ENCODE data around the gene RNU6-1.
A peak's percentile ranks its signal among the peaks of the same experiment; 100 is the strongest.

Gene RNU6-1

GRCh38 chr15:67869701-67870100 lies 29.9 kb upstream of the RNU6-1 start:
- CTCF ChIA-PET, result no interaction called here
- no peaks in the 10 kb centered on the region for H3K36me3 Mint-ChIP-seq
- peaks cover 52% of the 10 kb centered on the region for H3K27me3 Mint-ChIP-seq
- peaks cover 6% of the 10 kb centered on the region for H3K9me3 Mint-ChIP-seq
- H3K4me1 Mint-ChIP-seq, result no peaks in the 10 kb centered on the region
- no peak overlapping the region for H3K4me3 Mint-ChIP-seq
- H3K27ac Mint-ChIP-seq, result no peak overlapping the region
- no peak for DNase-seq

GRCh38 chr15:67865766-67866165 lies 25.9 kb upstream of the RNU6-1 start:
- Mint-ChIP-seq H3K36me3 (no peaks in the 10 kb centered on the region), H3K27me3 (peaks cover 68% of the 10 kb centered on the region), H3K27ac (no peak overlapping the region), H3K9me3 (no peaks in the 10 kb centered on the region), H3K4me3 (no peak overlapping the region), H3K4me1 (no peaks in the 10 kb centered on the region)
- no peak for DNase-seq
- CTCF ChIA-PET, result no interaction called here

- CTCF ChIA-PET, result no interaction called here
- no peak for DNase-seq
- peaks cover 67% of the 10 kb centered on the region for H3K27me3 Mint-ChIP-seq
- H3K4me1 Mint-ChIP-seq, result no peaks in the 10 kb centered on the region
- no peak overlapping the region for H3K4me3 Mint-ChIP-seq
- no peaks in the 10 kb centered on the region for H3K9me3 Mint-ChIP-seq
- no peaks in the 10 kb centered on the region for H3K36me3 Mint-ChIP-seq
- H3K27ac Mint-ChIP-seq, result no peak overlapping the region
Observed at GRCh38 chr15:67865331-67865730, 25.5 kb upstream of the RNU6-1 start.

GRCh38 chr15:67863442-67863987 lies 23.7 kb upstream of the RNU6-1 start:
- Mint-ChIP-seq H3K27ac (no peak overlapping the region), H3K27me3 (peaks cover 63% of the 10 kb centered on the region), H3K4me1 (no peaks in the 10 kb centered on the region), H3K9me3 (no peaks in the 10 kb centered on the region), H3K36me3 (no peaks in the 10 kb centered on the region), H3K4me3 (no peak overlapping the region)
- CTCF ChIA-PET, result interaction anchor here (0.6 to 4.3 kb wide), 12 partner anchors 10 to 443 kb away, joined by 3 to 27 read pairs (median 4); no protein-coding TSS in a partner anchor
- peak; percentile 79 for DNase-seq

GRCh38 chr15:67862750-67863441 lies 23.1 kb upstream of the RNU6-1 start:
- H3K4me3 Mint-ChIP-seq, result no peak overlapping the region

GRCh38 chr15:67861983-67862382 lies 22.1 kb upstream of the RNU6-1 start:
- H3K27ac Mint-ChIP-seq, result no peak overlapping the region
- no peaks in the 10 kb centered on the region for H3K4me1 Mint-ChIP-seq
- no peak overlapping the region for H3K4me3 Mint-ChIP-seq
- no peak for DNase-seq
- CTCF ChIA-PET, result interaction anchor here (0.7 to 4.3 kb wide), 3 partner anchors 292 to 386 kb away, joined by 3 to 27 read pairs (median 17); no protein-coding TSS in a partner anchor
- H3K9me3 Mint-ChIP-seq, result no peaks in the 10 kb centered on the region
- peaks cover 56% of the 10 kb centered on the region for H3K27me3 Mint-ChIP-seq
- H3K36me3 Mint-ChIP-seq, result no peaks in the 10 kb centered on the region

More at GRCh38 chr15:67862750-67863441, 23.1 kb upstream of the RNU6-1 start:
- H3K27me3 Mint-ChIP-seq, result peaks cover 61% of the 10 kb centered on the region
- H3K27ac Mint-ChIP-seq, result no peak overlapping the region
- no peak for DNase-seq
- no peaks in the 10 kb centered on the region for H3K36me3 Mint-ChIP-seq
- no peaks in the 10 kb centered on the region for H3K4me1 Mint-ChIP-seq
- CTCF ChIA-PET, result interaction anchor here (0.7 to 4.3 kb wide), 12 partner anchors 9 to 444 kb away, joined by 3 to 27 read pairs (median 4); no protein-coding TSS in a partner anchor
- no peaks in the 10 kb centered on the region for H3K9me3 Mint-ChIP-seq

GRCh38 chr15:67859331-67859946 lies 19.6 kb upstream of the RNU6-1 start:
- H3K9me3 Mint-ChIP-seq, result no peaks in the 10 kb centered on the region
- no peak overlapping the region for H3K27ac Mint-ChIP-seq
- H3K27me3 Mint-ChIP-seq, result peaks cover 45% of the 10 kb centered on the region
- no peaks in the 10 kb centered on the region for H3K4me1 Mint-ChIP-seq
- CTCF ChIA-PET, result no interaction called here
- no peak overlapping the region for H3K4me3 Mint-ChIP-seq
- no peak for DNase-seq
- H3K36me3 Mint-ChIP-seq, result no peaks in the 10 kb centered on the region

GRCh38 chr15:67857220-67857619 lies 17.4 kb upstream of the RNU6-1 start:
- Mint-ChIP-seq H3K27me3 (peaks cover 26% of the 10 kb centered on the region), H3K27ac (no peak overlapping the region), H3K4me1 (no peaks in the 10 kb centered on the region), H3K36me3 (no peaks in the 10 kb centered on the region), H3K9me3 (no peaks in the 10 kb centered on the region), H3K4me3 (no peak overlapping the region)
- DNase-seq, result no peak
- CTCF ChIA-PET, result no interaction called here

- Mint-ChIP-seq H3K36me3 (no peaks in the 10 kb centered on the region), H3K4me1 (peaks cover 2% of the 10 kb centered on the region), H3K27ac (no peak overlapping the region), H3K4me3 (no peak overlapping the region), H3K9me3 (no peaks in the 10 kb centered on the region), H3K27me3 (peaks cover 18% of the 10 kb centered on the region)
- no peak for DNase-seq
- CTCF ChIA-PET, result no interaction called here
Observed at GRCh38 chr15:67855842-67856241, 16.0 kb upstream of the RNU6-1 start.

GRCh38 chr15:67854358-67854757 lies 14.5 kb upstream of the RNU6-1 start:
- Mint-ChIP-seq H3K27ac (no peak overlapping the region), H3K9me3 (no peaks in the 10 kb centered on the region), H3K4me3 (no peak overlapping the region), H3K4me1 (peaks cover 2% of the 10 kb centered on the region), H3K27me3 (peaks cover 12% of the 10 kb centered on the region), H3K36me3 (no peaks in the 10 kb centered on the region)
- CTCF ChIA-PET, result interaction anchor here (1.8 kb wide), 1 partner anchor 9 kb away, joined by 4 read pairs; no protein-coding TSS in a partner anchor
- no peak for DNase-seq

- Mint-ChIP-seq H3K4me1 (peaks cover 2% of the 10 kb centered on the region), H3K4me3 (no peak overlapping the region), H3K27ac (no peak overlapping the region), H3K36me3 (no peaks in the 10 kb centered on the region), H3K9me3 (no peaks in the 10 kb centered on the region), H3K27me3 (peaks cover 9% of the 10 kb centered on the region)
- no peak for DNase-seq
- CTCF ChIA-PET, result interaction anchor here (1.8 kb wide), 1 partner anchor 10 kb away, joined by 4 read pairs; no protein-coding TSS in a partner anchor
Observed at GRCh38 chr15:67853454-67853853, 13.6 kb upstream of the RNU6-1 start.

GRCh38 chr15:67852418-67852817 lies 12.6 kb upstream of the RNU6-1 start:
- peaks cover 9% of the 10 kb centered on the region for H3K27me3 Mint-ChIP-seq
- H3K36me3 Mint-ChIP-seq, result no peaks in the 10 kb centered on the region
- H3K4me1 Mint-ChIP-seq, result peaks cover 2% of the 10 kb centered on the region
- CTCF ChIA-PET, result no interaction called here
- DNase-seq, result no peak
- H3K27ac Mint-ChIP-seq, result no peak overlapping the region
- H3K9me3 Mint-ChIP-seq, result no peaks in the 10 kb centered on the region
- no peak overlapping the region for H3K4me3 Mint-ChIP-seq

- H3K27ac Mint-ChIP-seq, result no peak overlapping the region
- H3K4me1 Mint-ChIP-seq, result peaks cover 2% of the 10 kb centered on the region
- no peaks in the 10 kb centered on the region for H3K36me3 Mint-ChIP-seq
- peaks cover 9% of the 10 kb centered on the region for H3K27me3 Mint-ChIP-seq
- H3K9me3 Mint-ChIP-seq, result no peaks in the 10 kb centered on the region
- DNase-seq, result no peak
- CTCF ChIA-PET, result interaction anchor here (0.6 kb wide), 1 partner anchor 415 kb away, joined by 3 read pairs; no protein-coding TSS in a partner anchor
- no peak overlapping the region for H3K4me3 Mint-ChIP-seq
Observed at GRCh38 chr15:67850994-67851571, 11.2 kb upstream of the RNU6-1 start.

GRCh38 chr15:67850336-67850735 lies 10.5 kb upstream of the RNU6-1 start:
- Mint-ChIP-seq H3K4me1 (peaks cover 2% of the 10 kb centered on the region), H3K27me3 (peaks cover 9% of the 10 kb centered on the region)
- CTCF ChIA-PET, result interaction anchor here (0.6 kb wide), 1 partner anchor 414 kb away, joined by 3 read pairs; no protein-coding TSS in a partner anchor

More at GRCh38 chr15:67850336-67850735, 10.5 kb upstream of the RNU6-1 start:
- Mint-ChIP-seq H3K27ac (no peak overlapping the region), H3K9me3 (no peaks in the 10 kb centered on the region), H3K36me3 (no peaks in the 10 kb centered on the region), H3K4me3 (no peak overlapping the region)
- no peak for DNase-seq

Data from activated naive CD4-positive, alpha-beta T cell treated with anti-CD3 and anti-CD28 coated beads, Interleukin-2, amount 10 ng/mL, durations not matched to agents 7 days and 5 days (primary cell).